ENCODE results near the gene RPP14.
A peak's percentile ranks its signal among the peaks of the same experiment; 100 is the strongest.

Gene RPP14

GRCh38 chr3:58359621-58360020 is 53.6 kb downstream of the RPP14 start:
- DNase-seq: no peak

- DNase-seq: peak in 1 of 2 experiments; percentile 16
Measured at GRCh38 chr3:58361866-58362265, 55.8 kb downstream of the RPP14 start.

- no peak for DNase-seq
Measured at GRCh38 chr3:58366699-58367098, 60.7 kb downstream of the RPP14 start.

- no peak for DNase-seq
Measured at GRCh38 chr3:58369038-58369437, 63.0 kb downstream of the RPP14 start.
